CD4-positive, alpha-beta T cell treated with Interleukin-2 at 100 ng/mL for 4 hours (primary cell): ENCODE measurements around the gene NPIPB12.
"Not testable (repeated sequence)": the region's sequence is repeated elsewhere in the genome, so short reads cannot be mapped to it uniquely, and the experiment has no call there.

Experiments used
- DNase-seq: peaks from one replicate; pipeline ENCODE4 v3.0.0-alpha.2; 2020; ENCODE audit warnings: low spot score

Gene NPIPB12

GRCh38 chr16:29506308-29506707, at the start of gene NPIPB12:
Gene NPIPB12, minus strand, starts transcription at chr16:29506408.
- DNase-seq, result not testable (repeated sequence)

DNA sequence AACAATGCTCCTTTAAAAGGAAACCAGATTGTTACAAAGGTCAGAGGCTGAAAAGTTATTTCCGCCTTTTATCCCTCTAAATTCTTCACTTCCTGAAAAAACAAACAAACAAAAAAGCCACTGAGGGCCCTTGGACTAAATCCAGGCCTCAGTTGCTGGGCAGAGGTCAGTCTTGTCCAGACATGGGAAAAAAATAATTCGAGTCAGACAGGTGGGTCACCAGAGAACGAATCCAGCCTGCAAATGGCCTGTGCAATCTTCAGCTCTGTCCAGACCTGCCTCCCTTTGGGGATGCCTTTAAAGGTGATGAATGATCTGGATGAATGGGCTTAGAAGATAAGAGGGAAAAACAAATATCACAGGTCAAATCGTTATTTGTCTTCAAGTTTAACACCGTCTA, 15.3 kb upstream of the NPIPB12 start:
- DNase-seq, result not testable (repeated sequence)

- DNase-seq, result not testable (repeated sequence)
Measured at GRCh38 chr16:29482276-29482675, 23.9 kb downstream of the NPIPB12 start.

DNA sequence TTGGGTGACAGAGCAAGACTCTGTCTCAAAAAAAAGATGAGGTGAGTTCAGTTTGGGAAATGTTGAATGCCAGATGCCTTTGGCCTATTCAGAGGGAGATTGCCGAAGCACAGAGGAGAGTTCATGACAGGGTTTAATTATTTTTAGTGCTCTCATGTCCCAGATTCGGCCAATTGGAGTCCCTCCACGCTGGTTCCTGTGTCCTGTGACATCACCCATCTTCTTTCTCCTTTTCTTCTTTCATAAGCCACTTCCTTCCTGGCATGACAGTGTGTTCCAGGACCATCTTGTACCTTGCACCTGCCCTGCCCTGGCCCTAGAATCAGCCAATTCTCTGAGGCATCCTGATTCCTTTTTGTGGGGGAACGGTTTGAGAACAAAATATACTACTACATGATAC, 34.1 kb downstream of the NPIPB12 start:
- not testable (repeated sequence) for DNase-seq

DNA sequence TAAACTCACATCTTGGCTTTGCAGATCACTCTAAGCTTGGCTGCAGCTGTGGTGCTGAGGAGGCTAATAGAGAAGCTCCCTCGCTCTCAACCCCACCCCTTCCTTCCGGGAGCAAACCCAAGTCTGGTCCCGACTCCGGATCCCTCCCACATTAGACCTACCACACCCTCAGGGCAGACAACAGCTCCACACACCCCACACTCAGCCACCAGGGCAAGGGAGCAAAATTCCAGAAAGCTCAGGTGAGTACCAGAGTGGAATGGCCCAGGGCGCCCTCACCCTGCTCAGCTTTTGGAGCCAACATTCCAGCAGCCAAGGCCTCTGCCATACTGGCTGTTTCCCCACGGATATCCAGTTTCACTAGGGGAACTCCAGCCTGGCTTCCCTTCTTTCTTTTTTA, 36.5 kb downstream of the NPIPB12 start:
- peak; percentile 79 for DNase-seq

- not testable (repeated sequence) for DNase-seq
Measured at GRCh38 chr16:29467654-29468366, 38.4 kb downstream of the NPIPB12 start.

DNA sequence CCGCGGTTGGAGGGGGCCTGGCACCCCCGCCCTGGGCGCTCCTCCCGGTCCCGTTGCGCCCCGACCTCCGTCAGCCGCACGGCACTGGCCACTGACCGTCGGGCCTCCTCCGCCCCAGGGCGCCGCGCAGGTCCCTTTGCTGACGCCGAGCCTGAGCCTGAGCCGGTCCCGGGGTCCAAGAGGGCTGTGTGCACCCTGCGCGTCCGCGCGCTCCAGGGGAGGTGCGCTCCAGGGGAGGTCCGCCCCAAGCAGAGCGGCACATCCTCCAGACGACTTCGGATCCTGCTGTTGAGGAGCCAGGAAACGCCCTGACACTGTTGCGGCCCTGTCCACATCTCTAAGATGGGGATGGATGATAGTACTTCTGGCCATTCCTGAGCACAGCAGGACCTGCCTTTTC, 39.3 kb downstream of the NPIPB12 start:
- DNase-seq, result not testable (repeated sequence)

DNA sequence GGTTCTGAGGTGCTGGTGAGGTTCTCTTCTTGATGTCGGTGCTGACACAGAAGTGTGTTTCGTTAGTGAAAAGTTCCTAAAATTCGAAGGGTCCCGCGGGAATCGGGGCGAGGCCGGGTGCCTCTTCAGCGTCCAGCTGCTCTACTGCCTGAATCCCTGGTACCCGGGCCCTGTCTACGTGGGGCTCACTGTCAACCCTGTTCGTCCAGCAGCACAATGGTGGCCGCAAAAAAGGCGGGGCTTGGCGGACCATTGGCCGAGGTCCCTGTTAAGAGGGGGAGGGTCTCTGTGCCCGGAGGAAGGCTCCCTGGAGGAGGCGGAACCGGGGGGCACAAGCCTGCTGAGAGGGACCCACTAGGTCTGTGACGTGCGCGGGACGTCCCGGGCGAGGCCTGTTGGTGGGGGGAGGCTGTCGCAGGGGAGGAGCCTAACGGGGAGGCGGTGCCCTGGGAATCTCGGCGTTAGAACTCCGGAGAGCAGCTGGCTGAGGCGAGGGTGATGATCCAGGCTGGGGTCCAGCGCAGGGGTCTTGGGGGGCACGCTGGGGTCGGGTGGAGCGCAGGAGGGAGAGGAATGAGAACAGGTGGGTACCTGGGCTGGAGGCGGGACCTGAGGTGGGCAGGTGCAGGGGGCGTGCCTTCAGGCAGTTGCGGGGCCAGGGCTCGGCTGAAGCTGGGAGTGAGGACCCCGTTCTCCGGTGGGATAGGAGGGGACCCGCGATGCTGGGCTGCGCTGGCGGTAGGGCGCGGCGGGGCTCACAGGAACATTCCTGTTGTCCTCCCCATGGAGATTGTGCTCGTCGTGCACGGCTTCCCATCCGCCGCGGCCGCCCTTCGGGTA, 40.0 kb downstream of the NPIPB12 start:
- DNase-seq, result not testable (repeated sequence)

DNA sequence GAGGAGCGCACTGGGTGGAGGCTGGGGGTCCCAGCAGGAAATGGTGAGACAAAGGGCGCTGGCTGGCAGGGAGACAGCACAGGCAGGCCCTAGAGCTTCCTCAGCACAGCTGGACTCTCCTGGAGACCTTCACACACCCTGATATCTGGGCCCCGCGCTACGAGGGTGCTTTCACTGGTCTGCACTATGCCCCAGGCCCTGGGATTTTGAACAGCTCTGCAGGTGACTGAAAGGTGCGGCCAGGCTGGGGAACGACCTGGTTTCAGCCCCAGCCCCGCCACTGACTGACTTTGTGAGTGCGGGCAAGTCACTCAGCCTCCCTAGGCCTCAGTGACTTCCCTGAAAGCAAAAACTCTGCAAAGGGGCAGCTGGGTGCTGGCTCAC, 45.6 kb downstream of the NPIPB12 start:
- not testable (repeated sequence) for DNase-seq

DNA sequence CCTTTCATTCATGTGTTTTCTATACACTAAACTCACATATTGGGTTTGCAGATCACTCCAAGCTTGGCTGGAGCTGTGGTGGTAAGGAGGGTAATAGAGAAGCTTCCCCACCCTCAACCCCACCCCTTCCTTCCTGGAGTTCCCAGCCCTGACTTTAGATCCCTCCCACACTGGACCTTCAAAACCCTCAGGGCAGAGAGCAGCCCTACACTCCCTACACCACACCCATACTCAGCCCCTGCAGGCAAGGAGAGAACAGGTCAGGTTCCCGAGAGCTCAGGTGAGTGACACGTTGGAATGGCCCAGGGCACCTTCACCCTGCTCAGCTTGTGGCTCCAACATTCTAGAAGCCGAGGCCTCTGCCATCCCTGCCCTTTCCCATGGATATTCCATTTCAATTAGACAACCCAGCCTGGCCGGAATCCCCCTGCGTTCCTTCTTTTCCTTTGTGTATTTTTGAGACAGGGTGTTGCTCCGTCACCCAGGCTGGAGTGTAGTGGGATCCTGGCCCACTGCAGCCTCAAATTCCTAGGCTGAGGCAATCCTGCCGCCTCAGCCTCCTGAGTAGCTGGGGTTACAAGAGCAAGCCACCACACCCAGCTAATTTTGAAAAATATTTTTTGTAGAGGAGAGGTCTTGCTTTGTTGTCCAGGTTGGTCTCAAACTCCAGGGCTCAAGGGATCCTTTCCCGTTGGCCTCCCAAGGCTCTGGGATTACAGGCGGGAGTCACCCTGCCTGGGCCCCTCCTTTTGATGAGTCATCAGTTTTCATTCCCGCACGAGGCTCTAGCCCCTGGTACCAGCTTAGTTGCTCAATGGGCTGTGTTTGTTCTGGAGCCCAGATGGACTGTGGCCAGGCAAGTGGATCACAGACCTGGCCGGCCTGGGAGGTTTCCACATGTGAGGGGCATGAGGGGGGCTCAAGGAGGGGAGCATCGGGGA, 46.2 kb downstream of the NPIPB12 start, which contains the start of gene SULT1A4:
Gene SULT1A4, plus strand, starts transcription at position 208 of the 941 bp plus-strand sequence. CDS start 1,473 bp downstream, outside the sequence.
- DNase-seq, result not testable (repeated sequence)

GRCh38 chr16:29457660-29458059, 48.5 kb downstream of the NPIPB12 start:
- not testable (repeated sequence) for DNase-seq

DNA sequence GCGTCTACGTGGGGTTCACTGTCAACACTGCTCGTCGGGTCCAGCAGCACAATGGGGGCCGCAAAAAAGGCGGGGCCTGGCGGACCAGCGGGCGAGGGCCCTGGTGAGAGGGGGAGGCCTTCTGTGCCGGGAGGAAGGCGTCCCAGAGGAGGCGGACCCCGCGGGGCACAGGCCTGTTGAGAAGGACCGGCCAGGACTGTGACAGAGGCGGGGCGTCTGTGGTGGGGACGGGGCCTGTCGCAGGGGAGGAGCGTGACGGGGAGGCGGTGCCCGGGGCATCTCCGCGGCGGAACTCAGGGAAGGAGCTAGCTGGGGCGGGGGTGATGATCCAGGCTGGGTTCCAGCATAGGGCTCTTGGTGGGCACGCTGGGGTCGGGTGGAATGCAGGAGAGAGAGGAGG, 51.4 kb downstream of the NPIPB12 start:
- not testable (repeated sequence) for DNase-seq

- DNase-seq, result not testable (repeated sequence)
Measured at GRCh38 chr16:29454269-29454668, 51.9 kb downstream of the NPIPB12 start, which contains the start of the genes BOLA2 and SLX1B. Gene BOLA2, minus strand, starts transcription at chr16:29454351. Its CDS starts 98 bp downstream, at chr16:29454253. Gene SLX1B, plus strand, starts transcription at chr16:29454533.

GRCh38 chr16:29453754-29454153, 52.5 kb downstream of the NPIPB12 start:
- not testable (repeated sequence) for DNase-seq
